ENCODE measurements around the gene RPP25L. TPM values are rescaled to one million over a fixed set of nuclear protein-coding genes. Genes with fewer than 3 reads are reported as not detected.

RPP25L gene
- total RNA-seq, 4 donors from 2014 or later = 18.1 to 39.1 (median 26.9) TPM

- DNase-seq = no peak
- no peaks in the 10 kb centered on the region for H3K36me3 ChIP-seq
- no peaks in the 10 kb centered on the region for H3K9me3 ChIP-seq
- intact Hi-C loops (cut with DNase I; ENCODE audit: low total_unique reads) = no loop called here
- H3K4me3 ChIP-seq = no peak overlapping the region
- H3K27ac ChIP-seq = no peak overlapping the region
- peaks cover 0 to 9% of the 10 kb centered on the region in 2 donors for H3K4me1 ChIP-seq
- TF ChIP-seq CTCF (IDR thresholded peaks at IDR 0.05) (no peak), POLR2A (IDR thresholded peaks at IDR 0.05) (no peak)
- H3K27me3 ChIP-seq = no peaks in the 10 kb centered on the region
Observed at GRCh38 chr9:34579808-34580163, 32.1 kb downstream of the RPP25L start.

DNA sequence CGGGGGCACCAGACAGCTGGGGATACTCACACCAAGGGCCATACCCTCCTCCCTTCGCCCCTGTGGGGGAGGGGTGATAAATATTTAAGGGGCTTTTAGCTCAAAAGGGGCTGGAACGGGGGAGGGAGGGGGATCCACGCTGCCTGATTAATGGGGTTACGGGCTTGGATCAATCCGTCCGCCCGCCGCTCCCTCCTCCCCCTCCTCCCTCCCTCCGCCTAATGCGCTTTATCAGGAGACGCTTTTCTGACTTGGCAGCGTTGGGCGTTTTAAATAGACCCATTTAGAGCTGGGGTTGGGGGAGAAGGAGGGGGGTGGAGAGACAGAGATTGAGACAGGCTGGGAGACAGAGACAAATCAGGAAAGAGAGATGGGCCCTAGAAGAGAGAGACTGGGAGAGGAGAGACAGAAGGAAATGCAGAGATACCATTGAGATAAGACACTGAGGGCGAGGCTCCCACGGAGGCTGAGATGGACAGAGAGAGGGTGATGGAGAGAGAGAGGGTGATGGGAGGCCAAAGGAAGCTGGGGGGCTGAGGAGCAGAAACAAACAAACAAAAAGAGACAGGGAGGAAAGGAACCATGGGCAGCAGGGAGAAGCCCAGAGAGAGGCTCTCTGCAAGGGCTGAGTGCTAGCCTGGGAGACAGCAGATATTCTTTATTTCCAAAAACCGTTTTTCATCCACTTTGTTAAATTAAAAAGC lies 32.6 kb downstream of the RPP25L start:
- Histone ChIP-seq H3K4me1 (peaks cover 0 to 9% of the 10 kb centered on the region in 2 donors), H3K27me3 (no peaks in the 10 kb centered on the region), H3K36me3 (no peaks in the 10 kb centered on the region), H3K4me3 (no peak overlapping the region), H3K27ac (no peak overlapping the region), H3K9me3 (no peaks in the 10 kb centered on the region)
- TF ChIP-seq POLR2A (IDR thresholded peaks at IDR 0.05) = no peak
- no peak for DNase-seq
- intact Hi-C loops (cut with DNase I; ENCODE audit: low total_unique reads) = no loop called here

- no peak for TF ChIP-seq CTCF (IDR thresholded peaks at IDR 0.05)
- no peak for TF ChIP-seq POLR2A (IDR thresholded peaks at IDR 0.05)
- H3K4me1 ChIP-seq = peaks cover 0 to 9% of the 10 kb centered on the region in 2 donors
- intact Hi-C loops (cut with DNase I; ENCODE audit: low total_unique reads) = no loop called here
- no peaks in the 10 kb centered on the region for H3K9me3 ChIP-seq
- peak overlapping the region in 1 of 2 donors; percentile 24 for H3K27ac ChIP-seq
- DNase-seq = no peak
- peak overlapping the region in 1 of 2 donors; percentile 30 for H3K4me3 ChIP-seq
- no peaks in the 10 kb centered on the region for H3K36me3 ChIP-seq
- H3K27me3 ChIP-seq = no peaks in the 10 kb centered on the region
Observed at GRCh38 chr9:34578241-34579103, 33.4 kb downstream of the RPP25L start.

DNA sequence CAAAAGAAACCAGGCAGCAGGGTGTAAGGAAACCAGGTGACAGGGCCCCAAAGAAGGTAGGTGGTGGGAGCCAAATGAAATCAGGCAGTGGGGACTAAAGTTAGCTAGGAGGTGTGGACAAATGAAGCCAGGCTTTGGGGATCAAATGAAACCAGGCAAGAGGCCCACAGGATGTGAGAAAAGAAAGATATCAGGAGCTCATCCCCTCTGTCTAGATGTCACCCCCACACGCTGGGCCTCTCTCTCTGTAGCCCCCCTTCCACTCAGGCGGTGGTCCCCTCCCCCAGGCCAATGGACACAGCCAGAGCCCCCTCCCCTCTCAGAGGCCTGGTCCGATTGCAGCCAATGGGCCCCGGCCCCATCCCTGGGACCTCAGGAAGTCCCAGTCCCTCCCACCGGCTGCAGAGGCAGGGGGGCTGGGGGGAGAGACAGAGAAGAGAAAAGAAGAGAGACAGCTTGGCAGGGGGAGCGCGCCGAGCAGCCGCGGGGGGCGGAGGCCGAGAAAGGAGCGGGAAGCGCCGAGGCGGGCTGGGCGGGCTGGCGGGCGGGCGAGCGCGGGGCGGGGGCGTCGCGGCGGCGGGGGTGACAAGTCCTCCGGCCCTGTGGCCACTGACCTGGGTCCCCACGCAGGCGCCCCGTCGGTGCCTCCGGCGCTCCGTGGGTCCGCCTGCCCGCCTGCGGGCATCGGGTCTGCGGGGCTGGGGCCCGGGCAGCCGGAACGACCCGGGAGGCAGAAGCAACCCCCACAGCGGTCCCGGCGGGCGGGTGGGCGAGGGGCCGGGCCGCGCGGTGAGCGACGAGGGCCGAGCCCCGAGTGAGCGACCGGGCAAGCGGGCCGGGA lies 34.3 kb downstream of the RPP25L start:
- TF ChIP-seq POLR2A (IDR thresholded peaks at IDR 0.05) = no peak
- TF ChIP-seq CTCF (IDR thresholded peaks at IDR 0.05) = no peak
- DNase-seq = no peak
- peak overlapping the region in 1 of 2 donors; percentile 24 for H3K27ac ChIP-seq
- no peaks in the 10 kb centered on the region for H3K36me3 ChIP-seq
- H3K27me3 ChIP-seq = no peaks in the 10 kb centered on the region
- peak overlapping the region in 1 of 2 donors; percentile 30 for H3K4me3 ChIP-seq
- intact Hi-C loops (cut with DNase I; ENCODE audit: low total_unique reads) = no loop called here
- peaks cover 0 to 9% of the 10 kb centered on the region in 2 donors for H3K4me1 ChIP-seq
- H3K9me3 ChIP-seq = no peaks in the 10 kb centered on the region

DNA sequence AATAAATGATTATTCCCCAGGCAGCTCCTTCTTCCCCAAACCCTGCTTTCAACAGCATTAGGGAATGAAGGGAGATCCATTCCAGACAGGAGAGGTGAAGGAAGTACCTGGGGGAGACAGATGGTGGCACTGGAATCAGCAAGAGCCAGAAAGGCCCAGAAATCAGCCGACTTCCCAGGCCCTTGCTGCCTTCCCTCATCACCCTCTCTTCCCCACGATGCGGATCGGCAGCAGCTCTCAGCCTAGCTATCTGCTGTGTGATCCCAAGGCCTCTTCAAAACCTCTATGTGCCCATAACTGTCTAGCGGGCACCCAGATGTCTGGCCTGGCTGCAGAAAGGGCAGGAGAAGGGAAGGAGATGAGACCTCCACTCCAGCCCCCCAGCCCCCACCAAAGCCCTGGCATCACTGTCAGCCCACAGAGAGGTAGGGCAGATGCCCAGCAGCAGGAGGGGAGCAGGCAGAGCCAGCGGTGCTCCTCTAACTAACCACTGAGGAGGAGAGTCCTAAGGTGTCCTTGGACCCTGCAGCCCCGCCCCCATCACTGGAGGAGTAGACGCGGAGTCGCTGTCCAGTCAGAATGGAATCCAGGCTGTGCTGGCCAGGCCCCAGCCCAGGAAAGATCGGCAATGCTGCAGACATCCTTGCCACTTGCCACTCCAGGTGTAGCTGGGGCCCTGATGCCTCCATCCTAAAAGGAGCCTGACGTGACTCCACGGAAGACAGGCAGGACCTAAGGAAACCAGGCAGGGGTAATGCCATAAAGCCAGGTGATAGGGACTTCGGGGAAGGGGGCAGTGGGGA lies 35.1 kb downstream of the RPP25L start:
- intact Hi-C loops (cut with DNase I; ENCODE audit: low total_unique reads) = no loop called here
- no peak for DNase-seq
- TF ChIP-seq POLR2A (IDR thresholded peaks at IDR 0.05) = no peak
- no peaks in the 10 kb centered on the region for H3K27me3 ChIP-seq
- H3K4me1 ChIP-seq = peaks cover 0 to 9% of the 10 kb centered on the region in 2 donors
- H3K27ac ChIP-seq = no peak overlapping the region
- no peak overlapping the region for H3K4me3 ChIP-seq
- no peaks in the 10 kb centered on the region for H3K36me3 ChIP-seq
- H3K9me3 ChIP-seq = no peaks in the 10 kb centered on the region
